WTC11 (cell line): ENCODE measurements around the gene ETS1. TPM values are rescaled to one million over a fixed set of nuclear protein-coding genes. Genes with fewer than 3 reads are reported as not detected.
A peak's percentile ranks its signal among the peaks of the same experiment; 100 is the strongest.

Experiments used
- ATAC-seq: fragments of 200-7000 bp; cut with Tn5 transposase; 2 replicates; pipeline ENCODE4 v1.10.0; 2021; ENCODE audit warnings: mild to moderate bottlenecking, moderate library complexity
- CTCF ChIA-PET: fragments of 300-600 bp; sonication (Branson Sonifier 250); formaldehyde crosslinking; loops from one replicate; lab custom pipeline; 2021; ENCODE audit warnings: antibody characterized with exemption; lab: Charles Lee
- POLR2A ChIA-PET: fragments of 350-600 bp; sonication (Branson Sonifier 250); formaldehyde crosslinking; loops from one replicate; lab custom pipeline; 2021; ENCODE audit warnings: antibody characterized with exemption; lab: Charles Lee
- DNase-seq: peaks from one replicate; pipeline ENCODE4 v3.0.0; 2021; ENCODE audit warnings: low spot score
- H3K27ac Mint-ChIP-seq: 2 replicates; pipeline ENCODE4 v1.8.0; 2021; ENCODE audit warnings: mixed read lengths
- H3K27me3 Mint-ChIP-seq: 2 replicates; pipeline ENCODE4 v1.8.0; 2021; ENCODE audit warnings: low read depth, mild to moderate bottlenecking, moderate library complexity, mixed read lengths
- H3K36me3 Mint-ChIP-seq: 2 replicates; pipeline ENCODE4 v1.8.0; 2021; ENCODE audit warnings: mixed read lengths
- H3K4me1 Mint-ChIP-seq: 2 replicates; pipeline ENCODE4 v1.8.0; 2022; ENCODE audit warnings: mixed read lengths
- H3K4me3 Mint-ChIP-seq: 2 replicates; pipeline ENCODE4 v1.8.0; 2021; ENCODE audit warnings: mild to moderate bottlenecking, moderate library complexity, mixed read lengths
- H3K9me3 Mint-ChIP-seq: 2 replicates; pipeline ENCODE4 v1.8.0; 2021; ENCODE audit warnings: mixed read lengths
- CBFB ChIP-seq: sonication (generic); formaldehyde crosslinking; IDR thresholded peaks from 2 replicates; pipeline ENCODE4 v1.8.1; 2022; ENCODE audit warnings: mild to moderate bottlenecking, low read depth, missing genetic modification reagents
- ERG ChIP-seq: fragments of 250-450 bp; sonication (Bioruptor Pico); IDR thresholded peaks from 2 replicates; pipeline ENCODE4 v1.8.0; 2021; ENCODE audit warnings: mild to moderate bottlenecking
- ETV6 ChIP-seq: sonication (generic); formaldehyde crosslinking; IDR thresholded peaks from 2 replicates; pipeline ENCODE4 v1.8.1; 2022; ENCODE audit warnings: mild to moderate bottlenecking, missing genetic modification reagents
- FOXJ3 ChIP-seq: sonication (generic); formaldehyde crosslinking; IDR thresholded peaks from 2 replicates; pipeline ENCODE4 v1.9.0; 2021; ENCODE audit warnings: missing genetic modification reagents, mild to moderate bottlenecking, borderline replicate concordance
- FOXP4 ChIP-seq: sonication (generic); formaldehyde crosslinking; IDR thresholded peaks from 2 replicates; pipeline ENCODE4 v1.8.0; 2022; ENCODE audit warnings: mild to moderate bottlenecking, missing genetic modification reagents
- IRF2 ChIP-seq: sonication (generic); formaldehyde crosslinking; IDR thresholded peaks from 2 replicates; pipeline ENCODE4 v1.8.0; 2022; ENCODE audit warnings: low read depth, missing genetic modification reagents, borderline replicate concordance
- JUN ChIP-seq: sonication (generic); formaldehyde crosslinking; IDR thresholded peaks from 2 replicates; pipeline ENCODE4 v1.8.0; 2023; ENCODE audit warnings: mild to moderate bottlenecking, missing genetic modification reagents
- MXD4 ChIP-seq: fragments of 250-450 bp; sonication (Bioruptor Pico); IDR thresholded peaks from 2 replicates; pipeline ENCODE4 v1.8.0; 2021; ENCODE audit warnings: mild to moderate bottlenecking, moderate library complexity, borderline replicate concordance
- NFATC4 ChIP-seq: fragments of 250-450 bp; sonication (Bioruptor Pico); IDR thresholded peaks from 2 replicates; pipeline ENCODE4 v1.9.0; 2021; ENCODE audit warnings: mild to moderate bottlenecking
- NFYB ChIP-seq: sonication (generic); formaldehyde crosslinking; conservative IDR thresholded peaks from 2 replicates; pipeline ENCODE4 v1.8.0; 2022; ENCODE audit warnings: low read depth, missing genetic modification reagents
- NR1H2 ChIP-seq: sonication (generic); formaldehyde crosslinking; IDR thresholded peaks from 2 replicates; pipeline ENCODE4 v1.9.0; 2021; ENCODE audit warnings: mild to moderate bottlenecking, moderate library complexity, missing genetic modification reagents
- PRRX2 ChIP-seq: fragments of 250-450 bp; sonication (Bioruptor Pico); IDR thresholded peaks from 2 replicates; pipeline ENCODE4 v1.8.0; 2021; ENCODE audit warnings: mild to moderate bottlenecking
- SOX15 ChIP-seq: fragments of 250-450 bp; sonication (Bioruptor Pico); IDR thresholded peaks from 2 replicates; pipeline ENCODE4 v1.9.0; 2021; ENCODE audit warnings: mild to moderate bottlenecking
- SP1 ChIP-seq: sonication (generic); formaldehyde crosslinking; conservative IDR thresholded peaks from 2 replicates; pipeline ENCODE4 v1.8.1; 2022; ENCODE audit warnings: missing genetic modification reagents
- TCF7 ChIP-seq: sonication (generic); formaldehyde crosslinking; IDR thresholded peaks from 2 replicates; pipeline ENCODE4 v1.8.0; 2022; ENCODE audit warnings: mild to moderate bottlenecking, low read depth, missing genetic modification reagents, moderate library complexity
- ZBTB21 ChIP-seq: sonication (generic); formaldehyde crosslinking; IDR thresholded peaks from 2 replicates; pipeline ENCODE4 v1.8.1; 2023; ENCODE audit warnings: mild to moderate bottlenecking, missing genetic modification reagents, borderline replicate concordance
- ZNF219 ChIP-seq: sonication (generic); formaldehyde crosslinking; IDR thresholded peaks from 2 replicates; pipeline ENCODE4 v1.8.0; 2023; ENCODE audit warnings: missing genetic modification reagents, mild to moderate bottlenecking, borderline replicate concordance
- ZNF512 ChIP-seq: sonication (generic); formaldehyde crosslinking; IDR thresholded peaks from 2 replicates; pipeline ENCODE4 v1.8.1; 2022; ENCODE audit warnings: missing genetic modification reagents, borderline replicate concordance
- total RNA-seq: library from RNA; stranded (reverse); gene quantifications from 3 replicates; pipeline ENCODE4 v1.2.3, GENCODE V29; 2021
- TF ChIP-seq, protein P1 (sequence below): sonication (generic); formaldehyde crosslinking; IDR thresholded peaks from 2 replicates; pipeline ENCODE4 v1.8.1; 2022; ENCODE audit warnings: mild to moderate bottlenecking, moderate library complexity, missing genetic modification reagents
- TF ChIP-seq, protein P2 (sequence below): sonication (generic); formaldehyde crosslinking; conservative IDR thresholded peaks from 2 replicates; pipeline ENCODE4 v1.8.1; 2023; ENCODE audit warnings: mild to moderate bottlenecking, low read depth, missing genetic modification reagents, moderate library complexity

Gene ETS1
- total RNA-seq, 1 experiment from 2014 or later = 33.1 TPM

DNA sequence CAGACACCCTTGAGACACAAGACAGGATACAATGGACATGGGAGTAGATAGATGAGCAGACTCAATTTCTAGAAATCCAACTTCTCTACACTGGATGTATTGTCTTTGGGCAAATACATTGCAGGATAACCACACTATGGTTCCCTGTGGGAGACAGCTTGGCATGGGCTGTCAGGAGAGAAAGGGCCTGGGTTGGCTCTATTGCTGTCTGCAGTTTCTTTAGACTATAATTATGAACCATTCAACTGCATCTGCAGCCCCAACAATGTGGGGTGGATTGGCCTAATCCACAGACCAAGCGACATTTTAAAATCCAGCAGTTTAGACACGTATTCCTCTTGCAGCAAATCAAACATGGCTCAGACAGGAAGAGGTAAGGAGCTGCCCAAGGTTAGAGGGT lies 60.3 kb downstream of the ETS1 start:
- no peaks in the 10 kb centered on the region for H3K36me3 Mint-ChIP-seq
- no peak overlapping the region for H3K27ac Mint-ChIP-seq
- no peak for DNase-seq
- peaks cover 54% of the 10 kb centered on the region for H3K4me1 Mint-ChIP-seq
- H3K4me3 Mint-ChIP-seq = no peak overlapping the region
- ChIA-PET CTCF (no interaction called here), POLR2A (no interaction called here)
- H3K9me3 Mint-ChIP-seq = no peaks in the 10 kb centered on the region
- ATAC-seq = no peak
- peaks cover 66% of the 10 kb centered on the region for H3K27me3 Mint-ChIP-seq
- TF ChIP-seq IRF2 (CRISPR knock-in tag) (no peak), ZNF219 (CRISPR knock-in tag) (no peak), ERG (CRISPR knock-in tag) (no peak), PRRX2 (CRISPR knock-in tag) (no peak), NFATC4 (no peak), ZNF512 (CRISPR knock-in tag) (no peak), ZBTB21 (CRISPR knock-in tag) (no peak)
- TF ChIP-seq, all 79 proteins: peak for 0

GRCh38 chr11:128525411-128526243 lies 61.7 kb downstream of the ETS1 start:
- Mint-ChIP-seq H3K4me1 (peaks cover 56% of the 10 kb centered on the region), H3K36me3 (no peaks in the 10 kb centered on the region), H3K27me3 (peaks cover 64% of the 10 kb centered on the region), H3K27ac (no peak overlapping the region), H3K9me3 (no peaks in the 10 kb centered on the region), H3K4me3 (no peak overlapping the region)
- ATAC-seq (peak; percentile 9; the same call in 1 of the 2 replicates), DNase-seq (no peak)
- POLR2A ChIA-PET = interaction anchor here (0.6 kb wide), 1 partner anchor 232 kb away, joined by 5 read pairs; no protein-coding TSS in a partner anchor
- CTCF ChIA-PET = interaction anchor here (0.6 to 1.7 kb wide), 6 partner anchors 18 to 354 kb away, joined by 3 to 7 read pairs (median 4); no protein-coding TSS in a partner anchor
- TF ChIP-seq JUN (CRISPR knock-in tag) (no peak), SOX15 (no peak), ETV6 (CRISPR knock-in tag) (no peak), CBFB (no peak), FOXJ3 (CRISPR knock-in tag) (no peak), FOXP4 (CRISPR knock-in tag) (no peak), NR1H2 (CRISPR knock-in tag) (no peak), MXD4 (CRISPR knock-in tag) (no peak), SP1 (CRISPR knock-in tag) (no peak), ERG (CRISPR knock-in tag) (no peak), NFYB (no peak), TCF7 (CRISPR knock-in tag) (no peak)
- TF ChIP-seq, protein P1, sequence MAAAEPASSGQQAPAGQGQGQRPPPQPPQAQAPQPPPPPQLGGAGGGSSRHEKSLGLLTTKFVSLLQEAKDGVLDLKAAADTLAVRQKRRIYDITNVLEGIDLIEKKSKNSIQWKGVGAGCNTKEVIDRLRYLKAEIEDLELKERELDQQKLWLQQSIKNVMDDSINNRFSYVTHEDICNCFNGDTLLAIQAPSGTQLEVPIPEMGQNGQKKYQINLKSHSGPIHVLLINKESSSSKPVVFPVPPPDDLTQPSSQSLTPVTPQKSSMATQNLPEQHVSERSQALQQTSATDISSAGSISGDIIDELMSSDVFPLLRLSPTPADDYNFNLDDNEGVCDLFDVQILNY = no peak
- TF ChIP-seq, protein P2, sequence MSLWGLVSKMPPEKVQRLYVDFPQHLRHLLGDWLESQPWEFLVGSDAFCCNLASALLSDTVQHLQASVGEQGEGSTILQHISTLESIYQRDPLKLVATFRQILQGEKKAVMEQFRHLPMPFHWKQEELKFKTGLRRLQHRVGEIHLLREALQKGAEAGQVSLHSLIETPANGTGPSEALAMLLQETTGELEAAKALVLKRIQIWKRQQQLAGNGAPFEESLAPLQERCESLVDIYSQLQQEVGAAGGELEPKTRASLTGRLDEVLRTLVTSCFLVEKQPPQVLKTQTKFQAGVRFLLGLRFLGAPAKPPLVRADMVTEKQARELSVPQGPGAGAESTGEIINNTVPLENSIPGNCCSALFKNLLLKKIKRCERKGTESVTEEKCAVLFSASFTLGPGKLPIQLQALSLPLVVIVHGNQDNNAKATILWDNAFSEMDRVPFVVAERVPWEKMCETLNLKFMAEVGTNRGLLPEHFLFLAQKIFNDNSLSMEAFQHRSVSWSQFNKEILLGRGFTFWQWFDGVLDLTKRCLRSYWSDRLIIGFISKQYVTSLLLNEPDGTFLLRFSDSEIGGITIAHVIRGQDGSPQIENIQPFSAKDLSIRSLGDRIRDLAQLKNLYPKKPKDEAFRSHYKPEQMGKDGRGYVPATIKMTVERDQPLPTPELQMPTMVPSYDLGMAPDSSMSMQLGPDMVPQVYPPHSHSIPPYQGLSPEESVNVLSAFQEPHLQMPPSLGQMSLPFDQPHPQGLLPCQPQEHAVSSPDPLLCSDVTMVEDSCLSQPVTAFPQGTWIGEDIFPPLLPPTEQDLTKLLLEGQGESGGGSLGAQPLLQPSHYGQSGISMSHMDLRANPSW (CRISPR knock-in tag) = no peak
